ENCODE measurements around the gene ESCO1. TPM values are rescaled to one million over a fixed set of nuclear protein-coding genes. Genes with fewer than 3 reads are reported as not detected.

The ESCO1 gene
- total RNA-seq, 1 experiment from 2014 or later = 36.7 TPM

GRCh38 chr18:21605213-21605612 is 4.7 kb upstream of the ESCO1 start:
- Histone ChIP-seq H3K23me2 (ENCODE audit: insufficient read length, low read depth, low read length, poor library complexity, severe bottlenecking) (no peaks in the 10 kb centered on the region), H2BK120ac (ENCODE audit: low read depth, low read length, poor library complexity, severe bottlenecking) (no peak overlapping the region), H3K4ac (ENCODE audit: low read depth, low read length) (no peak overlapping the region), H2BK20ac (ENCODE audit: low read depth, low read length, poor library complexity, severe bottlenecking) (no peak overlapping the region), H3K56ac (ENCODE audit: insufficient read length, low read depth, low read length) (no peak overlapping the region), H3K4me1 (ENCODE audit: insufficient read depth, low read length) (no peaks in the 10 kb centered on the region), H3K14ac (ENCODE audit: insufficient read depth, low read length) (no peak overlapping the region), H3K23ac (ENCODE audit: insufficient read length, low read depth, low read length) (no peak overlapping the region), H3K27me3 (ENCODE audit: insufficient read depth, low read length) (no peaks in the 10 kb centered on the region), H3K9me3 (ENCODE audit: control insufficient read depth, low read depth, low read length) (no peaks in the 10 kb centered on the region), H4K5ac (ENCODE audit: insufficient read length, low read depth, low read length) (no peak overlapping the region), H4K8ac (replicated peaks; ENCODE audit: insufficient read length, low read depth, low read length) (no peak overlapping the region), H3K79me2 (ENCODE audit: insufficient read depth, low read length) (no peaks in the 10 kb centered on the region), H3K79me1 (ENCODE audit: insufficient read depth, low read depth, low read length, poor library complexity, severe bottlenecking) (no peaks in the 10 kb centered on the region), H4K20me1 (ENCODE audit: control insufficient read depth, insufficient read depth, insufficient read length) (peaks cover 3% of the 10 kb centered on the region), H3K27ac (ENCODE audit: insufficient read length, low read depth, low read length) (no peak overlapping the region), H2BK12ac (ENCODE audit: insufficient read length, low read depth, low read length) (no peak overlapping the region), H4K91ac (ENCODE audit: insufficient read length, low read depth, low read length) (no peak overlapping the region), H2AFZ (ENCODE audit: low read length) (no peak overlapping the region), H2BK15ac (ENCODE audit: low read depth, low read length) (no peak overlapping the region), H2AK5ac (ENCODE audit: insufficient read length, low read length) (no peak overlapping the region), H3K4me2 (ENCODE audit: insufficient read depth, insufficient read length, low read length) (no peak overlapping the region), H3T11ph (ENCODE audit: low read length) (no peak overlapping the region), H3K18ac (ENCODE audit: insufficient read length, low read depth, low read length) (no peak overlapping the region), H3K9ac (ENCODE audit: extremely low read depth, insufficient read length, low read length) (no peak overlapping the region), H2BK5ac (ENCODE audit: insufficient read length, low read length) (no peak overlapping the region)
- Mint-ChIP-seq H3K27me3 (ENCODE audit: low read depth) (no peaks in the 10 kb centered on the region; the same call in 1 of the 2 replicates), H3K36me3 (ENCODE audit: insufficient read depth in 1 of 3, low read depth in 3 of 3) (no peaks in the 10 kb centered on the region), H3K4me3 (no peak overlapping the region), H3K9me3 (peaks cover 0 to 2% of the 10 kb centered on the region in 2 experiments; a peak in 1 of 5 replicates), H3K4me1 (0 out of 4 replicates have a peak, but pooled peaks cover 0 to 6% of the 10 kb centered on the region in 2 experiments), H3K27ac (no peak overlapping the region)
- TF ChIP-seq, protein P1, sequence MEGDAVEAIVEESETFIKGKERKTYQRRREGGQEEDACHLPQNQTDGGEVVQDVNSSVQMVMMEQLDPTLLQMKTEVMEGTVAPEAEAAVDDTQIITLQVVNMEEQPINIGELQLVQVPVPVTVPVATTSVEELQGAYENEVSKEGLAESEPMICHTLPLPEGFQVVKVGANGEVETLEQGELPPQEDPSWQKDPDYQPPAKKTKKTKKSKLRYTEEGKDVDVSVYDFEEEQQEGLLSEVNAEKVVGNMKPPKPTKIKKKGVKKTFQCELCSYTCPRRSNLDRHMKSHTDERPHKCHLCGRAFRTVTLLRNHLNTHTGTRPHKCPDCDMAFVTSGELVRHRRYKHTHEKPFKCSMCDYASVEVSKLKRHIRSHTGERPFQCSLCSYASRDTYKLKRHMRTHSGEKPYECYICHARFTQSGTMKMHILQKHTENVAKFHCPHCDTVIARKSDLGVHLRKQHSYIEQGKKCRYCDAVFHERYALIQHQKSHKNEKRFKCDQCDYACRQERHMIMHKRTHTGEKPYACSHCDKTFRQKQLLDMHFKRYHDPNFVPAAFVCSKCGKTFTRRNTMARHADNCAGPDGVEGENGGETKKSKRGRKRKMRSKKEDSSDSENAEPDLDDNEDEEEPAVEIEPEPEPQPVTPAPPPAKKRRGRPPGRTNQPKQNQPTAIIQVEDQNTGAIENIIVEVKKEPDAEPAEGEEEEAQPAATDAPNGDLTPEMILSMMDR (conservative IDR thresholded peaks at IDR 0.05) = no peak
- no peak for DNase-seq

Data from H9 (cell line).